ENCODE data around the gene ENG.

Gene ENG

GRCh38 chr9:127776195-127776923, 78.1 kb downstream of the ENG start:
- DNase-seq (ENCODE audit: low spot score) = no peak

DNA sequence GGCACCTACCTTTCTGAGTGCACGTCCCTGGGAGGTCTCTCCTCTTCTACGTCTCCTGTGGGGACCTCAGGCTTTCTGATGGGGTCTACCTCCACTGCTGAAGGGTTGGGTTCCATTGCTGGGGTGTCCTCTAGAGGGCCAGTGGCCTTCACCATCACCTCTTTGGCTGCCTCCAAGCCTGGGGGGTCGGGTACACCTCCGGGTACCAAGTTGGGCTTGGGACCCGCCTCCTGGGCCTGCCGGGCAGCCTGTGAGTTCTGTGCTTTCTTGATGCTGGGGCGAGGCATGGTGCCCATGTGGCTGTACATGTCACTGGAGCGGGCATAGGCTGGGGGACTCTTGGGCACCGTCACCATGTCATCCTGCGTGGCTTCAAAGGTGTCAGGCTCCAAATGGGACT, 80.5 kb downstream of the ENG start:
- no peak for DNase-seq (ENCODE audit: low spot score)

- no peak for DNase-seq (ENCODE audit: low spot score)
Observed at GRCh38 chr9:127773272-127773671, 81.2 kb downstream of the ENG start.

- no peak for DNase-seq (ENCODE audit: low spot score)
Observed at GRCh38 chr9:127772603-127773002, 81.9 kb downstream of the ENG start.

GRCh38 chr9:127771570-127772189, 82.8 kb downstream of the ENG start:
- DNase-seq (ENCODE audit: low spot score) = no peak

- DNase-seq (ENCODE audit: low spot score) = peak; percentile 92
Observed at GRCh38 chr9:127770905-127771569, 83.4 kb downstream of the ENG start.

DNA sequence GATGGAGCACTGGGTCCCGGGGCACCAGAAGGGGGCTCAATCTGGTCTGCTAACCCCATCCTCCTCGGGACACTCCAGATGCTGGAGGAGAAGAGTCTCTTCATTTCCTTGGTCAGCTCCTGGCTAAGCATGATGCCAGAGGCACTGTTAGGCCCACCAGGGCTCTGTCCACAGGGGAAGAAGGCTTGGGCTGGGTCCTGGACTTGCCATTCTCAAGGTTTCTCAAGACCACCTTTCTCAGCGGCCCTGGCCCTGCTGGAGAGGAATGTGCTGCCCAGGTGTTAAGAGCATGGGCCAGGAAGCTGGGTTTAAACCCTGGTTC, 83.9 kb downstream of the ENG start:
- no peak for DNase-seq (ENCODE audit: low spot score)

DNA sequence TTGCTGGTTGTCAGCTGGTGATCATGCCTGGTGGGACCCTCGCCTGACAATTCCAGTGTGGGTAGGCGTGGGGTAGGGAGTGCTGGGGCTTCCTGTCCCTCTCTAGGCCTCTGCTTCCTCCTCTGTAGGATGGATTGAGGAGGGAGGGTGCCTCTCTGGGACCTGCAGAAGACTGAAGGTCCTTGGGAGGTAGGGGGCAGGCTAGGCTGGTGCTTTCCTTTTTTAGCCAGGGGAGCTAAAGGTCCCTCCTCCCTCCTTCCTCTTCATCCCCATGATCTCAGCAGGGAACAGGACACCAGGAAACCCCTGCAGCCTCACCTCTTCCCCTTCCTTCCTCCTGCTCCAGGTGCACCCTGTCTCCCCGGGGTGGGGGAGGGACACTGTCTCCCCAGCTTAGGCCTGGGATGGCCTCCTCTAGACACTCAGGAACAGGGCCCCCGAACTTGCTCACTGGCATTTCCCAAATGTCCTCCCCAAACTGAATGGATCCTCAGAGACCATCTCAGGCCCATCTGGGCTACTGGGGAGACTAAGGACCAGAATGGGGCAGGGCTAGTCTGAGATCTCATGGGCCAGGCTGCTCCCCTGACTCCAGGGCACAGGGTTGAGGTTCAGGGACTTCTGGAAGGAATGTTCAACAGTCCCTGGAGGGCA, 84.4 kb downstream of the ENG start:
- no peak for DNase-seq (ENCODE audit: low spot score)

DNA sequence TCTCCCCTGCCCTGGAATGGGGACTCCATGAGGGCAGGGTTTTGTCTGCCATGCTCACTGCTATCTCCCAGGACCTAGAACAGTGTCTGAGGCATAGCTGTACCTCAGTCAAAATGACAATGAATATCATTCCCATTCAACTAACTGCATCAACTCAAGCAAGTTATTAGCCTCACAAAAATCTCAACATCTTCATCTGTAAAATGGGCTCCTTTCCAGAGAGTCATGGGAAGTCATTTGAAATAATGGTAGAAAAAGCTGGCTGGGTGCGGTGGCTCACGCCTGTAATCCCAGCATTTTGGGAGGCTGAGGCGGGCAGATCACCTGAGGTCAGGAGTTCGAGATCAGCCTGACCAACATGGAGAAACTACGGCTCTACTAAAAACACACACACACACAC, 85.4 kb downstream of the ENG start:
- no peak for DNase-seq (ENCODE audit: low spot score)

- no peak for DNase-seq (ENCODE audit: low spot score)
Observed at GRCh38 chr9:127768698-127769097, 85.8 kb downstream of the ENG start.

DNA sequence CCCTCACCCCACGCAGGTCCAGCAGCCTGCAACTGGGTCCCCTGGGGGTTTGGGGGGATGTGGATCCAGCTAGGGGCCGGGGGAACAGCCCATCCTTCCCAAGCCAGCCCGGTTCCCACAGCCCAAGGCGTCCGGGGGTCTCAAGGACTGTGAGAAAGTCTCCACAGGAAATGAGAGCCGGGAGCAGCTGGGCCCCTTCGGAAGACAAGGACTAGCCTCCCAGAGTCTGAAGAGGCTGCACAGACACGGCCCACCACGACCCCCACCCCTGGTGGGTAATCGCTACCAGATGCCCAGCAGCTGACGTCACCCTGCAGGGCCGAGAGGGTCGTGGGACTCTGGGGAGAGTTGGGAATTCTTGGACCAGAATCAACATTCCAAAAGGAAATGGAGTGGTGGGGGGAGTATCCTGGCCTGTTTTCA, 86.5 kb downstream of the ENG start:
- DNase-seq (ENCODE audit: low spot score) = no peak

DNA sequence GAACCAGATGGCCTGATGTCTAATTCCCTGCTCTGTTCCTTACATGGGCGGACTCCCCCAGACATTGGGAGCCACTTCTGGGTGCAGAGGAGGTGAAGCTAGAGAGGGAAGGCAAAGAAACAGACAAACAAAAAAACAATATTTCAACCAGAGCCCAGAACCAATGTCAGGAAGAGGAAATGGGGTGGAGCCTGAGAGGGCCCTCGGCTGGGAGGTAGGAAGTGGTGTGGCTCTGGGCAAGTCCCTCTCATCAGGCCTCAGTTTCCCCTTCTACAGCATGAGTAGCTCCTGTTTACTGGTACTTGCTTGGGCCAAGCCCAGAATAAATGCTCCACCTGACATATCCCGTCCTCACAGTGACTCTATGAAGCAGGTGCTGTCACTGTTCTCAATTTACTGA, 87.0 kb downstream of the ENG start:
- no peak for DNase-seq (ENCODE audit: low spot score)

GRCh38 chr9:127765418-127765817, 89.0 kb downstream of the ENG start:
- no peak for DNase-seq (ENCODE audit: low spot score)

Data from hematopoietic multipotent progenitor cell treated with erythropoietin and hydrocortisone succinate and interleukin-3 and kit ligand, for 17 days (in vitro differentiated cells).